Measurements from ENCODE around the gene MEF2C.
"Not testable (repeated sequence)": the region's sequence is repeated elsewhere in the genome, so short reads cannot be mapped to it uniquely, and the experiment has no call there.

MEF2C gene

GRCh38 chr5:88883059-88883835 is at the start of gene MEF2C:
Gene MEF2C (minus strand): TSS chr5:88883184. CDS start chr5:88823788, 59,396 bp downstream.
- DNase-seq (ENCODE audit: low read depth), result peak; percentile 52

- no peak for DNase-seq (ENCODE audit: low read depth)
These were observed 49.6 kb upstream of the MEF2C start for GRCh38 chr5:88932541-88932940.

GRCh38 chr5:88930335-88930734 is 47.4 kb upstream of the MEF2C start:
- DNase-seq (ENCODE audit: low read depth), result no peak

- DNase-seq (ENCODE audit: low read depth), result no peak
These were observed 46.4 kb upstream of the MEF2C start for GRCh38 chr5:88929385-88929784.

GRCh38 chr5:88926774-88927173 is 43.8 kb upstream of the MEF2C start:
- DNase-seq (ENCODE audit: low read depth), result no peak

GRCh38 chr5:88925692-88926490 is 42.9 kb upstream of the MEF2C start:
- no peak for DNase-seq (ENCODE audit: low read depth)

GRCh38 chr5:88924330-88924657 is 41.3 kb upstream of the MEF2C start:
- no peak for DNase-seq (ENCODE audit: low read depth)

GRCh38 chr5:88923623-88924329 is 40.8 kb upstream of the MEF2C start:
- DNase-seq (ENCODE audit: low read depth), result no peak

- not testable (repeated sequence) for DNase-seq (ENCODE audit: low read depth)
These were observed 29.8 kb upstream of the MEF2C start for GRCh38 chr5:88912743-88913142.

GRCh38 chr5:88911059-88911572 is 28.1 kb upstream of the MEF2C start:
- not testable (repeated sequence) for DNase-seq (ENCODE audit: low read depth)

GRCh38 chr5:88904478-88904877 is 21.5 kb upstream of the MEF2C start:
- not testable (repeated sequence) for DNase-seq (ENCODE audit: low read depth)

GRCh38 chr5:88903966-88904365 is 21.0 kb upstream of the MEF2C start:
- not testable (repeated sequence) for DNase-seq (ENCODE audit: low read depth)

GRCh38 chr5:88901077-88901476 is 18.1 kb upstream of the MEF2C start:
- DNase-seq (ENCODE audit: low read depth), result not testable (repeated sequence)

GRCh38 chr5:88899096-88899737 is 16.2 kb upstream of the MEF2C start:
- DNase-seq (ENCODE audit: low read depth), result no peak

GRCh38 chr5:88897748-88898147 is 14.8 kb upstream of the MEF2C start:
- DNase-seq (ENCODE audit: low read depth), result no peak

- no peak for DNase-seq (ENCODE audit: low read depth)
These were observed 12.9 kb upstream of the MEF2C start for GRCh38 chr5:88895681-88896501.

- no peak for DNase-seq (ENCODE audit: low read depth)
These were observed 9.7 kb upstream of the MEF2C start for GRCh38 chr5:88892669-88893068.

GRCh38 chr5:88890070-88890781 is 7.2 kb upstream of the MEF2C start:
- DNase-seq (ENCODE audit: low read depth), result no peak

GRCh38 chr5:88889189-88890069 is 6.4 kb upstream of the MEF2C start:
- no peak for DNase-seq (ENCODE audit: low read depth)

- no peak for DNase-seq (ENCODE audit: low read depth)
These were observed 5.8 kb upstream of the MEF2C start for GRCh38 chr5:88888848-88889188.

Data from GM04504 (cell line).